Measurements from ENCODE around the gene UVRAG.

- TF ChIP-seq CTCF (IDR thresholded peaks at IDR 0.05) (no peak), POLR2AphosphoS5 (IDR thresholded peaks at IDR 0.05) (no peak)
These were observed 88.3 kb downstream of the UVRAG start for GRCh38 chr11:75903276-75903675.
